GM18951 (cell line): ENCODE data around the gene ZNF276.

Experiments
- POLR2A ChIP-seq: IDR thresholded peaks from 4 replicates; pipeline ENCODE4 v1.6.1; 2011; ENCODE audit warnings: mild to moderate bottlenecking; ENCODE audit not compliant: insufficient read length, insufficient read depth; ENCODE audit errors: extremely low read depth
- in situ Hi-C: fragments of 300-500 bp; cut with MboI; formaldehyde crosslinking; loops from one replicate; pipeline ENCODE4 v1.12.0; 2022; ENCODE audit warnings: low sequenced_read_pairs, mixed read lengths, inconsistent platforms; ENCODE audit not compliant: unreplicated experiment

Gene ZNF276

GRCh38 chr16:89716493-89716892 lies 4.8 kb upstream of the ZNF276 start:
- no peak for TF ChIP-seq POLR2A
- in situ Hi-C loops, result no loop called here

GRCh38 chr16:89716916-89717687 lies 4.2 kb upstream of the ZNF276 start:
- in situ Hi-C loops, result no loop called here

GRCh38 chr16:89717688-89718505 lies 3.4 kb upstream of the ZNF276 start:
- in situ Hi-C loops, result no loop called here

More at GRCh38 chr16:89716916-89717687, 4.2 kb upstream of the ZNF276 start:
- no peak for TF ChIP-seq POLR2A

GRCh38 chr16:89720551-89720812 lies 855 bp upstream of the ZNF276 start:
- in situ Hi-C loops, result no loop called here
- TF ChIP-seq POLR2A, result no peak

More at GRCh38 chr16:89717688-89718505, 3.4 kb upstream of the ZNF276 start:
- TF ChIP-seq POLR2A, result peak; percentile 7

GRCh38 chr16:89721546-89722391 lies 432 bp downstream of the ZNF276 start:
- in situ Hi-C loops, result no loop called here
- TF ChIP-seq POLR2A, result peak; percentile 58

- TF ChIP-seq POLR2A, result no peak
- in situ Hi-C loops, result no loop called here
These were observed 1.3 kb downstream of the ZNF276 start for GRCh38 chr16:89722392-89723278.

- in situ Hi-C loops, result no loop called here
These were observed 2.2 kb downstream of the ZNF276 start for GRCh38 chr16:89723279-89724250.

GRCh38 chr16:89727406-89728120 lies 6.2 kb downstream of the ZNF276 start:
- in situ Hi-C loops, result no loop called here
- no peak for TF ChIP-seq POLR2A

More at GRCh38 chr16:89723279-89724250, 2.2 kb downstream of the ZNF276 start:
- no peak for TF ChIP-seq POLR2A

- in situ Hi-C loops, result no loop called here
- TF ChIP-seq POLR2A, result no peak
These were observed 8.0 kb downstream of the ZNF276 start for GRCh38 chr16:89729293-89729692.

GRCh38 chr16:89729863-89730593 lies 8.7 kb downstream of the ZNF276 start:
- in situ Hi-C loops, result no loop called here

More at GRCh38 chr16:89729863-89730593, 8.7 kb downstream of the ZNF276 start:
- no peak for TF ChIP-seq POLR2A
